Upper lobe of left lung (tissue), 6 donors: ENCODE measurements around the gene CELF3. TPM values are rescaled to one million over a fixed set of nuclear protein-coding genes. Genes with fewer than 3 reads are reported as not detected.
"Not testable (repeated sequence)": the region's sequence is repeated elsewhere in the genome, so short reads cannot be mapped to it uniquely, and the experiment has no call there.

Source experiments
- ATAC-seq, 2 donors: fragments of 200-7000 bp; cut with Tn5 transposase; one replicate each; pipeline ENCODE4 v1.9.1; 2022; ENCODE audit warnings: mild to moderate bottlenecking in 2 of 2, moderate library complexity in 2 of 2; ENCODE audit not compliant: low FRiP score in 2 of 2
- DNase-seq, 2 donors: peaks; one replicate each; pipeline ENCODE4 v3.0.0-alpha.2; 2019 to 2020
- H3K27ac ChIP-seq, 4 donors: fragments of 200-600 bp; sonication (generic); one replicate each; pipeline ENCODE4 v1.5.1; 2016 to 2019
- H3K27me3 ChIP-seq, 4 donors: fragments of 200-600 bp; sonication (generic); one replicate each; pipeline ENCODE4 v1.5.1; 2017 to 2019
- H3K36me3 ChIP-seq, 4 donors: fragments of 200-600 bp; sonication (generic); one replicate each; pipeline ENCODE4 v1.5.1; 2016 to 2019
- H3K4me1 ChIP-seq, 4 donors: fragments of 200-600 bp; sonication (generic); one replicate each; pipeline ENCODE4 v1.5.1; 2018 to 2019
- H3K4me3 ChIP-seq, 4 donors: fragments of 200-600 bp; sonication (generic); one replicate each; pipeline ENCODE4 v1.5.1; 2017 to 2019; ENCODE audit warnings: mild to moderate bottlenecking in 2 of 4, moderate library complexity in 1 of 4
- H3K9me3 ChIP-seq, 4 donors: fragments of 200-600 bp; sonication (generic); one replicate each; pipeline ENCODE4 v1.5.1; 2018 to 2019
- EP300 ChIP-seq, 4 donors: sonication (generic); formaldehyde crosslinking; IDR thresholded peaks; one replicate each; pipeline ENCODE4 v1.5.1; 2017; ENCODE audit warnings: antibody characterized with exemption in 4 of 4, control low read depth in 2 of 4
- POLR2A ChIP-seq, 4 donors: fragments of 450-650 bp; IDR thresholded peaks; one replicate each; pipeline ENCODE4 v1.5.1; 2016 to 2017; ENCODE audit warnings: antibody characterized with exemption in 4 of 4, mild to moderate bottlenecking in 2 of 4
- POLR2AphosphoS5 ChIP-seq, 2 donors: sonication (generic); formaldehyde crosslinking; IDR thresholded peaks; one replicate each; pipeline ENCODE4 v1.5.1; 2017; ENCODE audit warnings: antibody characterized with exemption in 2 of 2
- WGBS, 2 donors: methylation state at CpG; one replicate each; pipeline ENCODE4 v1.1.5; 2017 to 2018; 5-methylcytosine and 5-hydroxymethylcytosine counted together
- total RNA-seq, 6 donors: library from RNA; depleted of rRNA in 4 of 6; stranded (reverse); fragments of >200 nt in 4 of 6; gene quantifications; one replicate each; pipeline versions ENCODE4 v1.1.0 to v1.2.1, GENCODE V29; 2016 to 2021
- TF ChIP-seq, protein P1 (sequence below), 6 experiments: fragments of 450-650 bp in 4 of 6; fragments of 200-600 bp in 2 of 6; sonication (generic) in 2 of 6; IDR thresholded peaks; one replicate each; pipeline ENCODE4 v1.5.1; 2016 to 2019; ENCODE audit warnings: antibody characterized with exemption in 6 of 6
- donor health status: DM: no; HTN: no; CAD: no; lungs with moderate emphysema.
- donor health status: DM: no; HTN: yes; CAD: no; lungs with severe emphysema.

The CELF3 gene
- total RNA-seq, 6 donors from 2014 or later, result 0.13 TPM; not detected in 5

DNA sequence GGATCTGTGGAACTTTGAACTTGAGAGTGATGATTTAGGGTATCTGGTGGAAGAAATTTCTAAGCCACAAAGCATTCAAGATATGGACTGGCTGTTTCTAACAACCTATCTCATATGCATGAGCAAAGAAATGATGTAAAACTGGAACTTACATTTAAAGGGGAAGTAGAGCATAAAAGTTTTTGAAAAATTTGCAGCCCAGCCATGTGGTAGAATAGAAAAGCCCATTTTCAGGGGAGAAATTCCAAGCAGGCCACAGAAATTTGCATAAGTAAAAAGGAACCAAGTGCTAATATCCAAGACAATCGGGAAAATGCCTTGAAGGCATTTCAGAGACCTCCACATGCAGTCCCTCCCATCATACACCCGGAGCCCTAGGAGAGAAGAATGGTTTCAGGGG, 20.4 kb upstream of the CELF3 start:
- ATAC-seq (no peak), DNase-seq (no peak)
- WGBS, 2 donors, result 84 to 88% methylated on average over 2 of the region's 2 CpGs
- Histone ChIP-seq H3K4me3 (no peak overlapping the region), H3K27ac (no peak overlapping the region), H3K27me3 (no peaks in the 10 kb centered on the region), H3K4me1 (no peaks in the 10 kb centered on the region), H3K9me3 (peaks cover 0 to 11% (median 0%) of the 10 kb centered on the region in 4 donors), H3K36me3 (no peaks in the 10 kb centered on the region)
- TF ChIP-seq, protein P1, sequence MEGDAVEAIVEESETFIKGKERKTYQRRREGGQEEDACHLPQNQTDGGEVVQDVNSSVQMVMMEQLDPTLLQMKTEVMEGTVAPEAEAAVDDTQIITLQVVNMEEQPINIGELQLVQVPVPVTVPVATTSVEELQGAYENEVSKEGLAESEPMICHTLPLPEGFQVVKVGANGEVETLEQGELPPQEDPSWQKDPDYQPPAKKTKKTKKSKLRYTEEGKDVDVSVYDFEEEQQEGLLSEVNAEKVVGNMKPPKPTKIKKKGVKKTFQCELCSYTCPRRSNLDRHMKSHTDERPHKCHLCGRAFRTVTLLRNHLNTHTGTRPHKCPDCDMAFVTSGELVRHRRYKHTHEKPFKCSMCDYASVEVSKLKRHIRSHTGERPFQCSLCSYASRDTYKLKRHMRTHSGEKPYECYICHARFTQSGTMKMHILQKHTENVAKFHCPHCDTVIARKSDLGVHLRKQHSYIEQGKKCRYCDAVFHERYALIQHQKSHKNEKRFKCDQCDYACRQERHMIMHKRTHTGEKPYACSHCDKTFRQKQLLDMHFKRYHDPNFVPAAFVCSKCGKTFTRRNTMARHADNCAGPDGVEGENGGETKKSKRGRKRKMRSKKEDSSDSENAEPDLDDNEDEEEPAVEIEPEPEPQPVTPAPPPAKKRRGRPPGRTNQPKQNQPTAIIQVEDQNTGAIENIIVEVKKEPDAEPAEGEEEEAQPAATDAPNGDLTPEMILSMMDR (IDR thresholded peaks at IDR 0.05), result no peak
- TF ChIP-seq POLR2AphosphoS5 (IDR thresholded peaks at IDR 0.05) (no peak), EP300 (IDR thresholded peaks at IDR 0.05) (no peak), POLR2A (IDR thresholded peaks at IDR 0.05) (no peak)

DNA sequence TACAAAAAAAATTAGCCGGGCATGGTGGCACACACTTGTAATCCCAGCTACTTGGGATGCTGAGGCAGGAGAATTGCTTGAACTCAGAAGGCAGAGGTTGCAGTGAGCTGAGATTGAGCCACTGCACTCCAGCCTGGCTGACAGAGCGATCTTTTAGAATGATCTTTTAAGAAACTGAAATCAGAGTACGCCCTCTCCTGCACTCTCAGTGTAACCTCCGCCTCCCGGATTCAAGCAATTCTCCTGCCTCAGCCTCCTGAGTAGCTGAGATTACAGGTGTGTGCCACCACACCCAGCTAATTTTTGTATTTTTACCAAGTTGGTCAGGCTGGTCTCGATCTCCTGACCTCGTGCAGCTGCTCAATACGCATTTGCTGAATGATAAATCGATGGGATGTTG, 17.4 kb upstream of the CELF3 start:
- 89 to 94% methylated on average over 9 of the region's 9 CpGs for WGBS, 2 donors

DNA sequence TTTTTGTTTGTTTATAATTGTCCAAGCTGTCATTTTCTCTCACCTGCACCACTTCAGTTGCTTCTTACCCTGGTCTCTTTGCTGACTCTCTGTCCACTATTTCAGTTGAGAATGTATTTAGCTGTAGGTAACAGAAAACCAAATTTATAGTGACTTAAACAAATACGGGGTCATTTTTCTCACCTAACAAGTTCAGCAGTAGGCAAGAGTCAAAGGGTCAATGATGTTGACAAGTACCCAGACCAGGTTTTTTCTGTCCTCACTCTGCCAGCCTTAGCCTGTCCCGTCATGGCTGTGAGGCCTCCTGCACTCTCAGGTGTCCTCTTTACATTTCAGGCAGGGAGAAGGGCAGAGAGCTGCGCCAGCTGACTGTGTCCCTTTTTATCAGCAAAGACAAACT, 16.5 kb upstream of the CELF3 start:
- DNase-seq, result no peak
- H3K4me3 ChIP-seq, result no peak overlapping the region
- WGBS, 2 donors, result 63 to 66% methylated on average over 3 of the region's 3 CpGs
- H3K9me3 ChIP-seq, result peaks cover 0 to 11% (median 0%) of the 10 kb centered on the region in 4 donors
- H3K27ac ChIP-seq, result no peak overlapping the region
- no peak for TF ChIP-seq POLR2AphosphoS5 (IDR thresholded peaks at IDR 0.05)
- no peak for TF ChIP-seq EP300 (IDR thresholded peaks at IDR 0.05)
- no peak for TF ChIP-seq POLR2A (IDR thresholded peaks at IDR 0.05)
- TF ChIP-seq, protein P1 (IDR thresholded peaks at IDR 0.05), result no peak
- no peaks in the 10 kb centered on the region for H3K4me1 ChIP-seq
- no peaks in the 10 kb centered on the region for H3K36me3 ChIP-seq
- H3K27me3 ChIP-seq, result no peaks in the 10 kb centered on the region
- ATAC-seq, result no peak

More for the DNA sequence above, 17.4 kb upstream of the CELF3 start:
- not testable (repeated sequence) for ATAC-seq, H3K4me3 ChIP-seq, H3K4me1 ChIP-seq, H3K36me3 ChIP-seq, DNase-seq, H3K27ac ChIP-seq, H3K27me3 ChIP-seq
- H3K9me3 ChIP-seq, result peaks cover 0 to 11% (median 0%) of the 10 kb centered on the region in 4 donors

DNA sequence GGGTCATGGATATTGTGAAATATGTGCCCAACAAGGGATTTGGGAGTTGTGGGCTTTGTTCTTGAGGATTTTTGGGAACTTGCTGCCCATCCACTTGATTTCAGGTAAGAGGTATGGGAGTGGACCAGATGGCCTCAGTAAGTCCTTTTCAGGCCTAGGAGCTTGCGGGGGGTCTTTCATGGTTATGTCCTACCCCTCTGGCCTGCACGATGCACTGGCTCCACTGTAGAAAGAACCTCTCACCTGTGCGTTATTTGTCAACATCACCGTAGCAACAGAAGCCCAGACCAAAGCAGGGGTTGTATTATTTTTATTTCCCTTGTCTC, 13.3 kb upstream of the CELF3 start:
- H3K36me3 ChIP-seq, result no peaks in the 10 kb centered on the region
- no peaks in the 10 kb centered on the region for H3K9me3 ChIP-seq
- TF ChIP-seq POLR2AphosphoS5 (IDR thresholded peaks at IDR 0.05), result no peak
- TF ChIP-seq EP300 (IDR thresholded peaks at IDR 0.05), result no peak
- TF ChIP-seq POLR2A (IDR thresholded peaks at IDR 0.05), result no peak
- TF ChIP-seq, protein P1 (IDR thresholded peaks at IDR 0.05), result no peak
- H3K27me3 ChIP-seq, result no peaks in the 10 kb centered on the region
- no peak overlapping the region for H3K27ac ChIP-seq
- ATAC-seq, result no peak
- no peak for DNase-seq
- 71 to 80% methylated on average over 4 of the region's 4 CpGs for WGBS, 2 donors
- no peaks in the 10 kb centered on the region for H3K4me1 ChIP-seq
- no peak overlapping the region for H3K4me3 ChIP-seq

DNA sequence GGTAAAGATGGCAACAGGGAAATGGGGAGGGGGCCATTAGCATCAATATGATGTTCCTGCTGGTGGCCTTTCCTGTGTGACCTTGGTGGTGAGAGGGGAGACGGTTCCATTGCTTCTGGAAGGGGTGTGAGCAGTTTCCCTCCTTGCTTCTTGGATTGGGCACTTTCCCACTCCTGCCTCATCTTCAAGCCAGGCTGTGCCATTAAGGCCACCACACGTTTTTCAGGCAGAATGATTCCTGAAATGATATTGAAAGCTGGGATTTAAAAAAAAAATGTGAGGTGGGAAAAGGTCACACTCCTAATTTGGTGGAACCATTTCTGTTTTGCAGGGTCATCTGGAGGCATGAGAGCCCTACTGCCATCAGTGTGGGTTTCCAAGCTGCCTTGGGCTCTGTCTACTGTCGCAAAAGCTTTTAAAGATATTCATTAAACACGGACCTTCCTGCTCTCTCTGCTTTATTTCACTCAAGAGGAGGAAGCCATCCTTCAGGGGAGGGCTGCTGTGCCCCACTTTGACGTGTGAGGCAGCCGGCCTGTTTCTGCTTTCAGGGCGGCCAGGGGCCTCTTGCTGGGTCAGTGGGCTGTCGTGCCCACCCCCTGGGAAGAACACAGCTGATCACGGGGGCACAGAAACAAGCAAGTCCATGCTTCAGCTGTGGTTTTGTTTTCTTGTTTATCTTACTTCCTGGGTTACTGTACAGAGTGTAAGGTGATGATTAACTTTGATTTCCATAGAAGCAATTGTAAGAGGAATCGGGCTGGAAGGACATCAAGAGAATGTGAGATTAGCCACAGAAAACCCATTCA, 12.8 kb upstream of the CELF3 start:
- Histone ChIP-seq H3K4me1 (no peaks in the 10 kb centered on the region), H3K27ac (no peak overlapping the region), H3K9me3 (no peaks in the 10 kb centered on the region), H3K4me3 (no peak overlapping the region), H3K27me3 (no peaks in the 10 kb centered on the region), H3K36me3 (no peaks in the 10 kb centered on the region)
- 58 to 59% methylated on average over 10 of the region's 10 CpGs for WGBS, 2 donors
- DNase-seq (no peak), ATAC-seq (no peak)
- no peak for TF ChIP-seq POLR2AphosphoS5 (IDR thresholded peaks at IDR 0.05)
- TF ChIP-seq, protein P1 (IDR thresholded peaks at IDR 0.05), result no peak
- TF ChIP-seq POLR2A (IDR thresholded peaks at IDR 0.05), result no peak
- TF ChIP-seq EP300 (IDR thresholded peaks at IDR 0.05), result no peak
